Bronchial epithelial cell (primary cell): ENCODE measurements around the gene TLCD1. TPM values are rescaled to one million over a fixed set of nuclear protein-coding genes. Genes with fewer than 3 reads are reported as not detected.

Source experiments
- DNase-seq: peaks from one replicate; pipeline ENCODE4 v3.0.0-alpha.2; 2010; ENCODE audit warnings: low read depth
- FAIRE-seq: peaks from 2 replicates; lab custom pipeline; 2011; peaks lifted over from hg19 to GRCh38; lab: Jason Lieb, UNC
- H3K27me3 ChIP-seq: 2 replicates; pipeline ENCODE4 v1.5.1; 2011; ENCODE audit warnings: low read length; ENCODE audit not compliant: control insufficient read depth, insufficient read depth
- H3K36me3 ChIP-seq: 2 replicates; pipeline ENCODE4 v1.5.1; 2011; ENCODE audit warnings: low read length; ENCODE audit not compliant: control insufficient read depth, insufficient read depth
- H3K4me3 ChIP-seq: 2 replicates; pipeline ENCODE4 v1.5.1; 2011; ENCODE audit warnings: mild to moderate bottlenecking, low read depth, low read length, control low read depth
- total RNA-seq: library from RNA; depleted of rRNA; stranded (reverse); fragments of >200 nt; gene quantifications from 2 replicates; pipeline ENCODE4 v1.2.1, GENCODE V29; 2014
- TF ChIP-seq, protein P1 (sequence below): IDR thresholded peaks from 2 replicates; pipeline ENCODE4 v1.5.1; 2011; ENCODE audit warnings: mild to moderate bottlenecking, moderate library complexity, low read length, control low read depth, inconsistent platforms; ENCODE audit not compliant: insufficient read depth, severe bottlenecking

The TLCD1 gene
- total RNA-seq, 1 donor from 2014 or later: 7.4 TPM

DNA sequence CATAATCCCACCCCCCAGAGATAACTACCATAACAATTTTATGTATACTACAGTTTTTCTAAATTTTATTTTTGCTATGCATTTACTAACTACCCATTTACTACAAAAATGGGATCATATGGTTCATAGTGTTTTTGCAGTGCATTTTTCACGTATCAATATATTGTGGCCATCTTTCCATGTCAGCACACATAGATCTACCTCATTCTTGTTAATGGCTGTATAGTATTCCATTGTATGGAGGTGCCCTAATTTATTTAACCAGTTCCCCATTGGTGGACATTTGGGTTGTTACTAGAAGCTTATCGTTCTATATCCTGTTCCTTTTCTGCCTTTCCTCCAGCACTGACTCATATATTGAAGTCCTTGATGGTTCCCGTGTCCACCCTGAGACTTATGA is 37.0 kb downstream of the TLCD1 start:
- Histone ChIP-seq H3K4me3 (no peak overlapping the region), H3K27me3 (no peaks in the 10 kb centered on the region), H3K36me3 (peaks cover 34% of the 10 kb centered on the region)
- TF ChIP-seq, protein P1, sequence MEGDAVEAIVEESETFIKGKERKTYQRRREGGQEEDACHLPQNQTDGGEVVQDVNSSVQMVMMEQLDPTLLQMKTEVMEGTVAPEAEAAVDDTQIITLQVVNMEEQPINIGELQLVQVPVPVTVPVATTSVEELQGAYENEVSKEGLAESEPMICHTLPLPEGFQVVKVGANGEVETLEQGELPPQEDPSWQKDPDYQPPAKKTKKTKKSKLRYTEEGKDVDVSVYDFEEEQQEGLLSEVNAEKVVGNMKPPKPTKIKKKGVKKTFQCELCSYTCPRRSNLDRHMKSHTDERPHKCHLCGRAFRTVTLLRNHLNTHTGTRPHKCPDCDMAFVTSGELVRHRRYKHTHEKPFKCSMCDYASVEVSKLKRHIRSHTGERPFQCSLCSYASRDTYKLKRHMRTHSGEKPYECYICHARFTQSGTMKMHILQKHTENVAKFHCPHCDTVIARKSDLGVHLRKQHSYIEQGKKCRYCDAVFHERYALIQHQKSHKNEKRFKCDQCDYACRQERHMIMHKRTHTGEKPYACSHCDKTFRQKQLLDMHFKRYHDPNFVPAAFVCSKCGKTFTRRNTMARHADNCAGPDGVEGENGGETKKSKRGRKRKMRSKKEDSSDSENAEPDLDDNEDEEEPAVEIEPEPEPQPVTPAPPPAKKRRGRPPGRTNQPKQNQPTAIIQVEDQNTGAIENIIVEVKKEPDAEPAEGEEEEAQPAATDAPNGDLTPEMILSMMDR: no peak
- no peak for DNase-seq
- no peak for FAIRE-seq

DNA sequence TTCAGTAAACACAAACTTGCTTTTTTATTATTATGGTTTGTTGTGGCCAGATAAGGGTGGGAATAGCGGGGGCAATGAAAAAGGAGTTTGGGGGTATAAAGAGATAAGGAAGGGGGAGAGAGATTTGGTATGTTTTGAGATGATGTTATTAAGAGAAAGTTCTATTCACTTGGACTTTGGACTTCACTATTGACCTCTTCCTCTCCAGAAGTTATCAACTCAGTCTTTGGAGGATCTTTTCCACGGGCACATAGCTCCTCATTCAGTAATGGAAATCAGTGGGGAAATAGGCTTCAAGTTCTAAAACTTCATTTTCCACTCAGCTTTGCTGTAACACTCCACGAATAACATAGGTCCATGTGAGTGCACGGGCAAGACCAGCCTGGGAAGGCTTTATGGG is 37.6 kb downstream of the TLCD1 start:
- FAIRE-seq (no peak), DNase-seq (no peak)
- peaks cover 34% of the 10 kb centered on the region for H3K36me3 ChIP-seq
- H3K4me3 ChIP-seq: no peak overlapping the region
- H3K27me3 ChIP-seq: no peaks in the 10 kb centered on the region
- TF ChIP-seq, protein P1: no peak

DNA sequence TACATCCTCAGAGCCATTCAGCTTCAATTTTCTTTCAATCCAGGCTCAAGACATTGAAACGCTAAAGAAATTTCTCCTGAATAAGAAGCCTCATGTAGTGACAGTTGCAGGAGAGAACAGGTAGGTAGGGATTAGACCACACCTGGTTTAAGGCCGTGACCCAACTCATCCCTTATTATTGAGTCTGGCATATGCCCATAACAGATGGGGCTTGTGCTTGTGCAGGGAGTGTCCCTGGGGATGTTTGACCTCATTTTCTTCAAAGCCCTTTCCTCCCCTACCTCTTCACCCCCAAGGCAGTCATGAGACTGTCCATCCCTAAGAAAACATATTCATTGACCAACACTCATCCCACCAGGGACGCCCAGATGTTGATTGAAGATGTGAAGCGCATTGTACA is 39.7 kb downstream of the TLCD1 start:
- Histone ChIP-seq H3K36me3 (peaks cover 52% of the 10 kb centered on the region), H3K27me3 (no peaks in the 10 kb centered on the region), H3K4me3 (no peak overlapping the region)
- DNase-seq (no peak), FAIRE-seq (no peak)
- TF ChIP-seq, protein P1: no peak

DNA sequence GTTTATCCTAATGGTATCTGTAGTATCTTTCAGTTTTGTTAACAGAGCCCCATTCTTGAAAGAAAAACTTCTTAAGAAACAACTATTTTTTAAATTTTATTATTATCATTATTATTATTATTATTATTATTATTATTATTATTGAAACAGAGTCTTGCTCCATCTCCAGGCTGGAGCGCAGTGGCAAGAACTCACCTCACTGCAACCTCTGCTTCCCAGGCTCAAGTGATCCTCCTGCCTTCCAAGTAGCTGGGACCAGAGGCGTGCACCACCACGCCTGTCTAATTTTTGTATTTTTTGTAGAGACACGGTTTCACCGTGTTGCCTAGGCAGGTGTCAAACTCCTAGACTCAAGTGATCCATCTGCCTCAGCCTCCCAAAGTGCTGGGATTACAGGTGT is 40.7 kb downstream of the TLCD1 start:
- H3K36me3 ChIP-seq: peaks cover 50% of the 10 kb centered on the region
- H3K27me3 ChIP-seq: no peaks in the 10 kb centered on the region
- DNase-seq (no peak), FAIRE-seq (no peak)
- H3K4me3 ChIP-seq: no peak overlapping the region
- TF ChIP-seq, protein P1: no peak

DNA sequence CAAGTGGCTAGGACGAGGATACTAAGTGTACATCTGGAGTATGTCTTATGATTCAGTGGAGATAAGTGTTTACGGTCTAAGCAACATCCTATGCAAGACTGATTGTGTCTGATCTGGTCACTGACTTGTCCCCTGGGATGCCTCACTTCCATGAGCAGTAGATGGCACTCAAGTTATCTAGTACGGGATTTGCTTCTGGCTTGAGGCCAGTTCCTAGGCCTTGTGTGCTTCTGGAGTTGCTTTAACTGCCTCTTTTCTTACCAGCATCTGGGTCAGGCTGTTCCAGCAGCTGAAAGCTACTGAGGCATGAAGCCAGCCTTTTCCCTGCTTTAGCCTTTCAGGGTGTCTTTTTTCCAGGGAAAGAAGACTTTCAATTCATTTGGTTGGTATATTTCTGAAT is 41.1 kb downstream of the TLCD1 start:
- DNase-seq (no peak), FAIRE-seq (no peak)
- Histone ChIP-seq H3K27me3 (no peaks in the 10 kb centered on the region), H3K4me3 (no peak overlapping the region), H3K36me3 (peaks cover 46% of the 10 kb centered on the region)
- TF ChIP-seq, protein P1: no peak

DNA sequence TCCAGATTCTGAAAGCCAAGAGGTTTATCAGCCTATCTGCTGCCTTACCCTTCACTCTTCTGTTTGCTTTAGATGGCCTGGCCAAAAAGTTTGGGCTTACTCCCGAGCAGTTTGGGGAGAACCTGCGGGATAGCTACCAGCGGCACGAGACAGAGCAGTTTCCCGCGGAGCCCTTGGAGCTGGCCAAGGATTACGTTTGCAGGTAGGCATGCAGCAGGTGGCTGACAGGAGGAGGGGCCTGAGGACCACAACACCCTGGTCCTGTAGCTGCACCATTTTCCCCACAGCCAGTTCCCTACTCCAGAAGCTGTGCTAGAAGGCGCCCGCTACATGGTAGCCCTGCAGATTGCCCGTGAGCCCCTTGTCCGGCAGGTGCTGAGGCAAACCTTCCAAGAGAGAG is 43.4 kb downstream of the TLCD1 start:
- no peaks in the 10 kb centered on the region for H3K27me3 ChIP-seq
- H3K4me3 ChIP-seq: no peak overlapping the region
- FAIRE-seq (no peak), DNase-seq (no peak)
- H3K36me3 ChIP-seq: peaks cover 51% of the 10 kb centered on the region
- TF ChIP-seq, protein P1: no peak
